H9 (cell line): ENCODE data around the gene ERO1A. TPM values are rescaled to one million over a fixed set of nuclear protein-coding genes. Genes with fewer than 3 reads are reported as not detected.

Source experiments
- DNase-seq: peaks from one replicate; pipeline ENCODE4 v3.0.0-alpha.2; 2017
- H2AFZ ChIP-seq: one replicate; pipeline ENCODE4 v1.6.1; 2013; ENCODE audit warnings: mild to moderate bottlenecking, low read length, control low read depth, moderate library complexity
- H2AK5ac ChIP-seq: 2 replicates; pipeline ENCODE4 v1.6.1; 2013; ENCODE audit warnings: low read length, control low read depth, mixed read lengths; ENCODE audit not compliant: insufficient read length
- H2BK120ac ChIP-seq: one replicate; pipeline ENCODE4 v1.6.1; 2013; ENCODE audit warnings: low read depth, mild to moderate bottlenecking, low read length, control low read depth, inconsistent platforms; ENCODE audit not compliant: poor library complexity, severe bottlenecking
- H2BK12ac ChIP-seq: 2 replicates; pipeline ENCODE4 v1.6.1; 2013; ENCODE audit warnings: low read length, control low read depth, mixed read lengths, low read depth; ENCODE audit not compliant: insufficient read length
- H2BK15ac ChIP-seq: 2 replicates; pipeline ENCODE4 v1.6.1; 2013; ENCODE audit warnings: low read depth, low read length, control low read depth
- H2BK20ac ChIP-seq: one replicate; pipeline ENCODE4 v1.6.1; 2013; ENCODE audit warnings: low read depth, mild to moderate bottlenecking, low read length, control low read depth, inconsistent platforms; ENCODE audit not compliant: poor library complexity, severe bottlenecking
- H2BK5ac ChIP-seq: 2 replicates; pipeline ENCODE4 v1.6.1; 2013; ENCODE audit warnings: low read length, control low read depth, mixed read lengths; ENCODE audit not compliant: insufficient read length
- H3K14ac ChIP-seq: 2 replicates; pipeline ENCODE4 v1.6.1; 2013; ENCODE audit warnings: low read length, control low read depth; ENCODE audit not compliant: insufficient read depth
- H3K18ac ChIP-seq: 2 replicates; pipeline ENCODE4 v1.6.1; 2013; ENCODE audit warnings: low read depth, mild to moderate bottlenecking, mixed read lengths, low read length, control low read depth; ENCODE audit not compliant: insufficient read length
- H3K23ac ChIP-seq: 2 replicates; pipeline ENCODE4 v1.6.1; 2013; ENCODE audit warnings: low read length, control low read depth, mixed read lengths, low read depth; ENCODE audit not compliant: insufficient read length
- H3K23me2 ChIP-seq: 2 replicates; pipeline ENCODE4 v1.6.1; 2013; ENCODE audit warnings: low read depth, mild to moderate bottlenecking, mixed read lengths, low read length, control low read depth; ENCODE audit not compliant: insufficient read length, poor library complexity, severe bottlenecking
- H3K27ac ChIP-seq: 2 replicates; pipeline ENCODE4 v1.5.1; 2013; ENCODE audit warnings: low read length, control low read depth, mixed read lengths, low read depth; ENCODE audit not compliant: insufficient read length
- H3K27me3 ChIP-seq: 2 replicates; pipeline ENCODE4 v1.6.1; 2013; ENCODE audit warnings: low read length, control low read depth, inconsistent platforms; ENCODE audit not compliant: insufficient read depth
- H3K4ac ChIP-seq: 2 replicates; pipeline ENCODE4 v1.6.1; 2013; ENCODE audit warnings: low read depth, mild to moderate bottlenecking, control low read depth, inconsistent platforms, low read length, moderate library complexity
- H3K4me1 ChIP-seq: 2 replicates; pipeline ENCODE4 v1.6.1; 2013; ENCODE audit warnings: low read length, control low read depth, inconsistent platforms; ENCODE audit not compliant: insufficient read depth
- H3K4me2 ChIP-seq: 2 replicates; pipeline ENCODE4 v1.6.1; 2013; ENCODE audit warnings: low read length, control low read depth, mixed read lengths; ENCODE audit not compliant: insufficient read length, insufficient read depth
- H3K56ac ChIP-seq: 2 replicates; pipeline ENCODE4 v1.6.1; 2013; ENCODE audit warnings: low read depth, mild to moderate bottlenecking, mixed read lengths, low read length, control low read depth; ENCODE audit not compliant: insufficient read length
- H3K79me1 ChIP-seq: 2 replicates; pipeline ENCODE4 v1.6.1; 2013; ENCODE audit warnings: low read depth, mild to moderate bottlenecking, moderate library complexity, low read length, control low read depth, inconsistent platforms; ENCODE audit not compliant: insufficient read depth, poor library complexity, severe bottlenecking
- H3K79me2 ChIP-seq: 2 replicates; pipeline ENCODE4 v1.6.1; 2013; ENCODE audit warnings: low read length, control low read depth, inconsistent platforms; ENCODE audit not compliant: insufficient read depth
- H3K9ac ChIP-seq: 2 replicates; pipeline ENCODE4 v1.6.1; 2013; ENCODE audit warnings: low read length, control low read depth, mixed read lengths; ENCODE audit not compliant: insufficient read length; ENCODE audit errors: extremely low read depth
- H3K9me3 ChIP-seq: one replicate; pipeline ENCODE4 v1.6.1; 2013; ENCODE audit warnings: low read depth, low read length, inconsistent platforms; ENCODE audit not compliant: control insufficient read depth
- H3T11ph ChIP-seq: one replicate; pipeline ENCODE4 v1.6.1; 2013; ENCODE audit warnings: mild to moderate bottlenecking, low read length, control low read depth, inconsistent platforms
- H4K20me1 ChIP-seq: one replicate; pipeline ENCODE4 v1.6.1; 2013; ENCODE audit not compliant: control insufficient read depth, insufficient read length, insufficient read depth
- H4K5ac ChIP-seq: 2 replicates; pipeline ENCODE4 v1.6.1; 2013; ENCODE audit warnings: low read depth, mild to moderate bottlenecking, mixed read lengths, low read length, control low read depth; ENCODE audit not compliant: insufficient read length
- H4K8ac ChIP-seq: replicated peaks from 2 replicates; pipeline ENCODE4 v1.6.1; 2013; ENCODE audit warnings: low read length, control low read depth, mixed read lengths, low read depth; ENCODE audit not compliant: insufficient read length
- H4K91ac ChIP-seq: 2 replicates; pipeline ENCODE4 v1.6.1; 2013; ENCODE audit warnings: low read depth, mild to moderate bottlenecking, moderate library complexity, mixed read lengths, low read length, control low read depth; ENCODE audit not compliant: insufficient read length
- H3K27ac Mint-ChIP-seq, 3 experiments: 2 replicates in 2 of 3; 3 replicates in 1 of 3; pipeline ENCODE4 v1.8.0; 2020 to 2021; ENCODE audit warnings: mixed read lengths in 3 of 3, mild to moderate bottlenecking in 1 of 3, moderate library complexity in 1 of 3
- H3K27me3 Mint-ChIP-seq: 2 replicates; pipeline ENCODE4 v1.8.0; 2021; ENCODE audit warnings: low read depth, mild to moderate bottlenecking, moderate library complexity, mixed read lengths
- H3K36me3 Mint-ChIP-seq, 3 experiments: 2 replicates in 2 of 3; 3 replicates in 1 of 3; pipeline ENCODE4 v1.8.0; 2020 to 2021; ENCODE audit warnings: low read depth in 3 of 3, mixed read lengths in 3 of 3; ENCODE audit not compliant: insufficient read depth in 1 of 3
- H3K4me1 Mint-ChIP-seq, 2 experiments: 2 replicates each; pipeline ENCODE4 v1.8.0; 2020; ENCODE audit warnings: mixed read lengths in 2 of 2
- H3K4me3 Mint-ChIP-seq, 2 experiments: 2 replicates in 1 of 2; 3 replicates in 1 of 2; pipeline ENCODE4 v1.8.0; 2020 to 2021; ENCODE audit warnings: mild to moderate bottlenecking in 2 of 2, mixed read lengths in 2 of 2, moderate library complexity in 1 of 2
- H3K9me3 Mint-ChIP-seq, 2 experiments: 2 replicates in 1 of 2; 3 replicates in 1 of 2; pipeline ENCODE4 v1.8.0; 2020; ENCODE audit warnings: mild to moderate bottlenecking in 2 of 2, mixed read lengths in 2 of 2, moderate library complexity in 1 of 2
- CTCF ChIP-seq: fragments of 200-600 bp; sonication (generic); conservative IDR thresholded peaks from 3 replicates; pipeline ENCODE4 v1.8.0; 2021; ENCODE audit warnings: antibody characterized with exemption, mild to moderate bottlenecking
- WGBS: extraction: QIAGEN DNeasy Blood & Tissue Kit; methylation state at CpG from one replicate; pipeline ENCODE4 v1.1.7; 2013; ENCODE audit warnings: missing lambda C conversion rate, low lambda C conversion rate, mixed read lengths; ENCODE audit not compliant: insufficient read length; ENCODE audit errors: extremely low coverage; 5-methylcytosine and 5-hydroxymethylcytosine counted together
- total RNA-seq: library from RNA; stranded (reverse); gene quantifications from 2 replicates; pipeline ENCODE4 v1.2.1, GENCODE V29; 2021

The ERO1A gene
- total RNA-seq, 1 experiment from 2014 or later = 37.1 TPM

- Histone ChIP-seq H3K4ac (no peak overlapping the region), H3K14ac (no peak overlapping the region), H2BK15ac (no peak overlapping the region), H3K23me2 (no peaks in the 10 kb centered on the region), H2AFZ (no peak overlapping the region), H2BK20ac (no peak overlapping the region), H3K56ac (no peak overlapping the region), H3K79me1 (no peaks in the 10 kb centered on the region), H3K79me2 (no peaks in the 10 kb centered on the region), H2AK5ac (no peak overlapping the region), H3K9ac (no peak overlapping the region), H4K5ac (no peak overlapping the region), H4K20me1 (no peaks in the 10 kb centered on the region), H3K4me2 (no peak overlapping the region), H3K23ac (no peak overlapping the region), H3K9me3 (no peaks in the 10 kb centered on the region), H3K18ac (no peak overlapping the region), H2BK5ac (no peak overlapping the region), H3K27ac (no peak overlapping the region), H4K91ac (no peak overlapping the region), H4K8ac (no peak overlapping the region), H3K27me3 (no peaks in the 10 kb centered on the region), H3T11ph (no peak overlapping the region), H2BK120ac (no peak overlapping the region), H2BK12ac (no peak overlapping the region), H3K4me1 (no peaks in the 10 kb centered on the region)
- TF ChIP-seq CTCF = no peak
- no peaks in the 10 kb centered on the region for H3K27me3 Mint-ChIP-seq
- no peaks in the 10 kb centered on the region for H3K36me3 Mint-ChIP-seq
- H3K9me3 Mint-ChIP-seq = no peaks in the 10 kb centered on the region
- DNase-seq = no peak
- no peaks in the 10 kb centered on the region for H3K4me1 Mint-ChIP-seq
- no peak overlapping the region for H3K27ac Mint-ChIP-seq
- WGBS = no CpG with 5 or more reads among the region's 1 CpG
- no peak overlapping the region for H3K4me3 Mint-ChIP-seq
Measured at GRCh38 chr14:52619687-52620086, 75.7 kb downstream of the ERO1A start.
